Measurements from ENCODE around the gene ERCC6L. TPM values are rescaled to one million over a fixed set of nuclear protein-coding genes. Genes with fewer than 3 reads are reported as not detected.

Gene ERCC6L
- total RNA-seq, 4 donors from 2014 or later: 0.07 TPM; not detected in 3

- TF ChIP-seq POLR2A (IDR thresholded peaks at IDR 0.05) (no peak), CTCF (IDR thresholded peaks at IDR 0.05 in 4 of 5, conservative IDR thresholded peaks at IDR 0.05 in 1 of 5) (no peak)
- in situ Hi-C loops (cut with MboI; ENCODE audit: low sequenced_read_pairs in 4 of 4): no loop called here
- DNase-seq: no peak
- no peak overlapping the region for H3K27ac ChIP-seq
- ATAC-seq: no peak
- intact Hi-C loops (cut with DNase I; ENCODE audit: low total_unique reads): no loop called here
- H3K36me3 ChIP-seq: no peaks in the 10 kb centered on the region
- peaks cover 0 to 7% (median 0%) of the 10 kb centered on the region in 3 donors for H3K27me3 ChIP-seq
- H3K4me3 ChIP-seq: no peak overlapping the region
- H3K4me1 ChIP-seq: no peaks in the 10 kb centered on the region
- H3K9me3 ChIP-seq: no peaks in the 10 kb centered on the region
These were observed 80.1 kb downstream of the ERCC6L start for GRCh38 chrX:72158773-72159172.

Other genes with a start within 250 kb of the ERCC6L start
- gene RTL5, start 107.1 kb downstream of the ERCC6L start, total RNA-seq: under 1 TPM; 0.44 to 0.71 (median 0.50) TPM
- 10 to 100 TPM in 1 of 4 donors, 1 to 10 TPM in 3; 4.7 to 11.2 (median 8.5) TPM for gene PIN4, start 57.3 kb downstream of the ERCC6L start, total RNA-seq
- 100 to 1,000 TPM; 539 to 662 (median 575) TPM for gene RPS4X, start 38.2 kb upstream of the ERCC6L start, total RNA-seq
- not detected for gene CITED1, start 66.9 kb upstream of the ERCC6L start, total RNA-seq

Measured in gastrocnemius medialis (tissue), 4 donors.